Activated T-helper 1 cell treated with anti-CD3 and anti-CD28 coated beads, Interleukin-12 subunit alpha, Interleukin-12 subunit beta, Interleukin-2, Interleukin-4 antibody, amounts not matched to agents 30 ng/mL and 10 ng/mL and 1 ng/mL, durations not matched to agents 14 hours and 24 hours and 36 hours (primary cell): ENCODE results near the gene MRPS11. TPM values are rescaled to one million over a fixed set of nuclear protein-coding genes. Genes with fewer than 3 reads are reported as not detected.
"Not testable (repeated sequence)": the region's sequence is repeated elsewhere in the genome, so short reads cannot be mapped to it uniquely, and the experiment has no call there.

Source experiments
- DNase-seq: peaks from one replicate; pipeline ENCODE4 v3.0.0; 2021; ENCODE audit warnings: low spot score
- H3K27ac Mint-ChIP-seq: one replicate; pipeline ENCODE4 v1.8.0; 2021; ENCODE audit warnings: mild to moderate bottlenecking, mixed read lengths
- H3K27me3 Mint-ChIP-seq: one replicate; pipeline ENCODE4 v1.8.0; 2022; ENCODE audit warnings: mild to moderate bottlenecking, moderate library complexity, mixed read lengths; ENCODE audit not compliant: insufficient read depth
- H3K36me3 Mint-ChIP-seq: one replicate; pipeline ENCODE4 v1.8.0; 2021; ENCODE audit warnings: low read depth, mixed read lengths
- H3K4me1 Mint-ChIP-seq: one replicate; pipeline ENCODE4 v1.8.0; 2021; ENCODE audit warnings: low read depth, mixed read lengths
- H3K4me3 Mint-ChIP-seq: one replicate; pipeline ENCODE4 v1.8.0; 2021; ENCODE audit warnings: mild to moderate bottlenecking, moderate library complexity, mixed read lengths
- H3K9me3 Mint-ChIP-seq: one replicate; pipeline ENCODE4 v1.8.0; 2021; ENCODE audit warnings: mixed read lengths
- intact Hi-C: fragments of 100-400 bp; cut with micrococcal nuclease; formaldehyde crosslinking; loops from one replicate; pipeline ENCODE4 v1.15.1; 2024
- total RNA-seq: library from RNA; stranded (reverse); gene quantifications from 2 replicates; pipeline ENCODE4 v1.2.3, GENCODE V29; 2022

Gene MRPS11
- total RNA-seq: 68.3 and 78.0 TPM in 2 replicates

- Mint-ChIP-seq H3K4me3 (peak within 1 kb of the TSS; percentile 96), H3K9me3 (no peaks in the 10 kb centered on the region), H3K27me3 (no peaks in the 10 kb centered on the region), H3K36me3 (peaks cover 26% of the 10 kb centered on the region), H3K4me1 (peaks cover 37% of the 10 kb centered on the region), H3K27ac (peak within 1 kb of the TSS; percentile 95)
- intact Hi-C loops: loop anchor here (1.0 kb wide), 2 partner anchors 154 to 171 kb away; partner anchors contain the start of gene AEN
- DNase-seq: peak; percentile 86
These were observed at the start of gene MRPS11, which contains the start of gene MRPL46 for GRCh38 chr15:88467073-88467934. TSS of gene MRPS11 (plus strand) at chr15:88467708. CDS start at chr15:88467718, 10 bp downstream. TSS of gene MRPL46 (minus strand) at chr15:88467388. CDS start at chr15:88467377, 11 bp downstream.

GRCh38 chr15:88419830-88420229, 47.7 kb upstream of the MRPS11 start:
- intact Hi-C loops: no loop called here

GRCh38 chr15:88423331-88423730, 44.2 kb upstream of the MRPS11 start:
- H3K27ac Mint-ChIP-seq: no peak overlapping the region
- H3K4me3 Mint-ChIP-seq: no peak overlapping the region
- no peaks in the 10 kb centered on the region for H3K36me3 Mint-ChIP-seq
- intact Hi-C loops: no loop called here
- no peaks in the 10 kb centered on the region for H3K4me1 Mint-ChIP-seq
- peaks cover 6% of the 10 kb centered on the region for H3K27me3 Mint-ChIP-seq
- no peak for DNase-seq
- no peaks in the 10 kb centered on the region for H3K9me3 Mint-ChIP-seq

More at GRCh38 chr15:88419830-88420229, 47.7 kb upstream of the MRPS11 start:
- Mint-ChIP-seq H3K4me3 (no peak overlapping the region), H3K4me1 (no peaks in the 10 kb centered on the region), H3K36me3 (no peaks in the 10 kb centered on the region), H3K27me3 (peaks cover 10% of the 10 kb centered on the region), H3K27ac (no peak overlapping the region), H3K9me3 (no peaks in the 10 kb centered on the region)
- no peak for DNase-seq

GRCh38 chr15:88426304-88426703, 41.2 kb upstream of the MRPS11 start:
- Mint-ChIP-seq H3K36me3 (no peaks in the 10 kb centered on the region), H3K9me3 (no peaks in the 10 kb centered on the region), H3K4me3 (no peak overlapping the region), H3K27ac (no peak overlapping the region), H3K4me1 (no peaks in the 10 kb centered on the region), H3K27me3 (peaks cover 11% of the 10 kb centered on the region)
- DNase-seq: no peak
- intact Hi-C loops: no loop called here

- Mint-ChIP-seq H3K36me3 (no peaks in the 10 kb centered on the region), H3K4me3 (no peak overlapping the region)
- intact Hi-C loops: no loop called here
These were observed 39.5 kb upstream of the MRPS11 start for GRCh38 chr15:88428053-88428452.

GRCh38 chr15:88428805-88429605, 38.5 kb upstream of the MRPS11 start:
- Mint-ChIP-seq H3K27me3 (peaks cover 18% of the 10 kb centered on the region), H3K4me1 (no peaks in the 10 kb centered on the region), H3K9me3 (no peaks in the 10 kb centered on the region), H3K27ac (no peak overlapping the region), H3K36me3 (no peaks in the 10 kb centered on the region), H3K4me3 (no peak overlapping the region)
- no peak for DNase-seq
- intact Hi-C loops: no loop called here

More at GRCh38 chr15:88428053-88428452, 39.5 kb upstream of the MRPS11 start:
- Mint-ChIP-seq H3K27ac (no peak overlapping the region), H3K4me1 (no peaks in the 10 kb centered on the region), H3K9me3 (no peaks in the 10 kb centered on the region), H3K27me3 (peaks cover 15% of the 10 kb centered on the region)
- no peak for DNase-seq

GRCh38 chr15:88430051-88430450, 37.5 kb upstream of the MRPS11 start:
- intact Hi-C loops: no loop called here
- Mint-ChIP-seq H3K9me3 (no peaks in the 10 kb centered on the region), H3K4me1 (no peaks in the 10 kb centered on the region), H3K27ac (no peak overlapping the region), H3K4me3 (no peak overlapping the region), H3K36me3 (no peaks in the 10 kb centered on the region), H3K27me3 (peaks cover 18% of the 10 kb centered on the region)
- DNase-seq: no peak

GRCh38 chr15:88431441-88431840, 36.1 kb upstream of the MRPS11 start:
- no peaks in the 10 kb centered on the region for H3K4me1 Mint-ChIP-seq
- intact Hi-C loops: no loop called here
- DNase-seq: no peak
- H3K36me3 Mint-ChIP-seq: no peaks in the 10 kb centered on the region
- peaks cover 19% of the 10 kb centered on the region for H3K27me3 Mint-ChIP-seq
- H3K9me3 Mint-ChIP-seq: no peaks in the 10 kb centered on the region
- H3K27ac Mint-ChIP-seq: no peak overlapping the region
- H3K4me3 Mint-ChIP-seq: no peak overlapping the region

- no peaks in the 10 kb centered on the region for H3K36me3 Mint-ChIP-seq
- no peak overlapping the region for H3K4me3 Mint-ChIP-seq
- H3K27me3 Mint-ChIP-seq: peaks cover 20% of the 10 kb centered on the region
- no peak overlapping the region for H3K27ac Mint-ChIP-seq
- DNase-seq: no peak
- intact Hi-C loops: no loop called here
- no peaks in the 10 kb centered on the region for H3K4me1 Mint-ChIP-seq
- H3K9me3 Mint-ChIP-seq: no peaks in the 10 kb centered on the region
These were observed 34.3 kb upstream of the MRPS11 start for GRCh38 chr15:88433046-88433685.

- H3K27me3 Mint-ChIP-seq: peaks cover 17% of the 10 kb centered on the region
- H3K27ac Mint-ChIP-seq, intact Hi-C loops, H3K9me3 Mint-ChIP-seq, H3K36me3 Mint-ChIP-seq, H3K4me3 Mint-ChIP-seq, H3K4me1 Mint-ChIP-seq, DNase-seq: not testable (repeated sequence)
These were observed 33.4 kb upstream of the MRPS11 start for GRCh38 chr15:88434106-88434505.

- DNase-seq: no peak
- no peak overlapping the region for H3K4me3 Mint-ChIP-seq
- H3K9me3 Mint-ChIP-seq: no peaks in the 10 kb centered on the region
- no peak overlapping the region for H3K27ac Mint-ChIP-seq
- no peaks in the 10 kb centered on the region for H3K36me3 Mint-ChIP-seq
- H3K27me3 Mint-ChIP-seq: peaks cover 14% of the 10 kb centered on the region
- intact Hi-C loops: no loop called here
- no peaks in the 10 kb centered on the region for H3K4me1 Mint-ChIP-seq
These were observed 29.3 kb upstream of the MRPS11 start for GRCh38 chr15:88438181-88438580.

- no peaks in the 10 kb centered on the region for H3K4me1 Mint-ChIP-seq
- peaks cover 8% of the 10 kb centered on the region for H3K9me3 Mint-ChIP-seq
- intact Hi-C loops: no loop called here
- no peak overlapping the region for H3K4me3 Mint-ChIP-seq
- H3K36me3 Mint-ChIP-seq: no peaks in the 10 kb centered on the region
- H3K27ac Mint-ChIP-seq: no peak overlapping the region
- no peak for DNase-seq
- H3K27me3 Mint-ChIP-seq: peaks cover 23% of the 10 kb centered on the region
These were observed 27.5 kb upstream of the MRPS11 start for GRCh38 chr15:88440021-88440420.
